Liver (tissue), 9 donors: ENCODE results near the gene KLK10. TPM values are rescaled to one million over a fixed set of nuclear protein-coding genes. Genes with fewer than 3 reads are reported as not detected.

Experiments
- DNase-seq: peaks from one replicate; pipeline ENCODE4 v3.0.0-alpha.2; 2017; ENCODE audit warnings: low spot score
- H3K27ac ChIP-seq, 2 donors: one replicate each; pipeline ENCODE4 v1.7.0; 2013; ENCODE audit warnings: inconsistent platforms in 2 of 2, low read length in 2 of 2, control low read depth in 1 of 2, low read depth in 1 of 2, mild to moderate bottlenecking in 1 of 2
- H3K27me3 ChIP-seq, 4 donors: one replicate each; pipeline versions ENCODE4 v1.6.1 to v1.7.0; 2013; ENCODE audit warnings: low read length in 3 of 4, inconsistent platforms in 1 of 4, mild to moderate bottlenecking in 1 of 4, moderate library complexity in 1 of 4; ENCODE audit not compliant: control insufficient read depth in 4 of 4, insufficient read depth in 4 of 4
- H3K36me3 ChIP-seq, 4 donors: one replicate each; pipeline versions ENCODE4 v1.6.1 to v1.7.0; 2013; ENCODE audit warnings: low read length in 3 of 4, mild to moderate bottlenecking in 3 of 4, low read depth in 1 of 4, moderate library complexity in 1 of 4; ENCODE audit not compliant: control insufficient read depth in 4 of 4, insufficient read depth in 3 of 4
- H3K4me1 ChIP-seq, 4 donors: one replicate each; pipeline versions ENCODE4 v1.6.1 to v1.7.0; 2013; ENCODE audit warnings: low read length in 3 of 4, mild to moderate bottlenecking in 3 of 4, moderate library complexity in 1 of 4; ENCODE audit not compliant: control insufficient read depth in 4 of 4, insufficient read depth in 4 of 4
- H3K4me3 ChIP-seq, 3 donors: one replicate each; pipeline versions ENCODE4 v1.6.1 to v1.7.0; 2013; ENCODE audit warnings: low read length in 3 of 3, control low read depth in 1 of 3, low read depth in 1 of 3, mild to moderate bottlenecking in 1 of 3
- H3K9ac ChIP-seq, 2 donors: one replicate each; pipeline ENCODE4 v1.7.0; 2013; ENCODE audit warnings: low read length in 2 of 2, mild to moderate bottlenecking in 2 of 2, moderate library complexity in 2 of 2, control low read depth in 1 of 2, low read depth in 1 of 2
- H3K9me3 ChIP-seq, 4 donors: one replicate each; pipeline versions ENCODE4 v1.6.1 to v1.7.0; 2013; ENCODE audit warnings: low read length in 3 of 4; ENCODE audit not compliant: control insufficient read depth in 4 of 4
- EGR1 ChIP-seq, 2 donors: IDR thresholded peaks; 2 replicates each; pipeline ENCODE4 v1.6.1; 2016 to 2018; ENCODE audit warnings: antibody characterized with exemption in 2 of 2, low read depth in 2 of 2
- FOXA1 ChIP-seq: IDR thresholded peaks from 2 replicates; pipeline ENCODE4 v1.6.1; 2016; ENCODE audit warnings: antibody characterized with exemption
- FOXA2 ChIP-seq: IDR thresholded peaks from 2 replicates; pipeline ENCODE4 v1.6.1; 2016; ENCODE audit warnings: antibody characterized with exemption
- GABPA ChIP-seq, 2 donors: IDR thresholded peaks in 1 of 2; conservative IDR thresholded peaks in 1 of 2; 2 replicates each; pipeline ENCODE4 v1.6.1; 2016; ENCODE audit warnings: antibody characterized with exemption in 2 of 2, mild to moderate bottlenecking in 1 of 2, moderate library complexity in 1 of 2
- HNF4A ChIP-seq, 2 donors: conservative IDR thresholded peaks; 2 replicates each; pipeline ENCODE4 v1.6.1; 2016; ENCODE audit warnings: antibody characterized with exemption in 2 of 2, mild to moderate bottlenecking in 2 of 2
- HNF4G ChIP-seq: IDR thresholded peaks from 2 replicates; pipeline ENCODE4 v1.6.1; 2016; ENCODE audit warnings: antibody characterized with exemption
- JUND ChIP-seq, 2 donors: IDR thresholded peaks; 2 replicates each; pipeline ENCODE4 v1.6.1; 2016; ENCODE audit warnings: antibody characterized with exemption in 2 of 2
- NR2F2 ChIP-seq: IDR thresholded peaks from 2 replicates; pipeline ENCODE4 v1.6.1; 2016; ENCODE audit warnings: antibody characterized with exemption
- RAD21 ChIP-seq, 2 donors: IDR thresholded peaks; 2 replicates each; pipeline ENCODE4 v1.6.1; 2016; ENCODE audit warnings: antibody characterized with exemption in 2 of 2, mild to moderate bottlenecking in 2 of 2
- RXRA ChIP-seq, 2 donors: IDR thresholded peaks; 2 replicates each; pipeline ENCODE4 v1.6.1; 2017 to 2018; ENCODE audit warnings: antibody characterized with exemption in 2 of 2, mild to moderate bottlenecking in 1 of 2
- SP1 ChIP-seq: IDR thresholded peaks from 2 replicates; pipeline ENCODE4 v1.6.1; 2018; ENCODE audit warnings: antibody characterized with exemption, mild to moderate bottlenecking
- TAF1 ChIP-seq: conservative IDR thresholded peaks from 2 replicates; pipeline ENCODE4 v1.6.1; 2016; ENCODE audit warnings: antibody characterized with exemption, mild to moderate bottlenecking
- YY1 ChIP-seq: IDR thresholded peaks from 2 replicates; pipeline ENCODE4 v1.6.1; 2016; ENCODE audit warnings: antibody characterized with exemption, mild to moderate bottlenecking
- WGBS: extraction: QIAGEN DNeasy Blood & Tissue Kit; methylation state at CpG from one replicate; pipeline ENCODE4 v1.1.7; 2013; 5-methylcytosine and 5-hydroxymethylcytosine counted together
- polyA plus RNA-seq, 2 donors: library from polyadenylated mRNA; stranded (reverse) in 1 of 2; unstranded in 1 of 2; fragments of 200-250 nt in 1 of 2; fragments of >200 nt in 1 of 2; fragmentation: Nextera tagmentation in 1 of 2; extraction: Ambion mirVana in 1 of 2; gene quantifications; one replicate each; pipeline versions ENCODE4 v1.2.1 to v1.2.3, GENCODE V29; 2013 to 2015
- total RNA-seq, 2 donors: library from RNA; depleted of rRNA; stranded (reverse); fragments of >200 nt; gene quantifications; one replicate each; pipeline ENCODE4 v1.2.3, GENCODE V29; 2014
- TF ChIP-seq, protein P1 (sequence below): IDR thresholded peaks from 2 replicates; pipeline ENCODE4 v1.6.1; 2016; ENCODE audit warnings: antibody characterized with exemption
- TF ChIP-seq, protein P2 (sequence below): IDR thresholded peaks from 2 replicates; pipeline ENCODE4 v1.6.1; 2016; ENCODE audit warnings: antibody characterized with exemption
- TF ChIP-seq, protein P3 (sequence below): IDR thresholded peaks from 2 replicates; pipeline ENCODE4 v1.6.1; 2016; ENCODE audit warnings: antibody characterized with exemption
- TF ChIP-seq, protein P4 (sequence below): IDR thresholded peaks from 2 replicates; pipeline ENCODE4 v1.6.1; 2016; ENCODE audit warnings: antibody characterized with exemption, mild to moderate bottlenecking
- TF ChIP-seq, protein P5 (sequence below): fragments of 150-350 bp; IDR thresholded peaks from 2 replicates; pipeline ENCODE4 v1.5.1; 2017; ENCODE audit warnings: improper control_type of control experiment, low read depth, low read length; ENCODE audit not compliant: missing input control
- donor health status: healthy.
- donor health status: healthy.
- donor health status: healthy.
- donor health status: healthy.
- donor health status: healthy.

KLK10 gene
- total and polyA plus RNA-seq, 4 donors: 0.06 TPM; not detected in 3

DNA sequence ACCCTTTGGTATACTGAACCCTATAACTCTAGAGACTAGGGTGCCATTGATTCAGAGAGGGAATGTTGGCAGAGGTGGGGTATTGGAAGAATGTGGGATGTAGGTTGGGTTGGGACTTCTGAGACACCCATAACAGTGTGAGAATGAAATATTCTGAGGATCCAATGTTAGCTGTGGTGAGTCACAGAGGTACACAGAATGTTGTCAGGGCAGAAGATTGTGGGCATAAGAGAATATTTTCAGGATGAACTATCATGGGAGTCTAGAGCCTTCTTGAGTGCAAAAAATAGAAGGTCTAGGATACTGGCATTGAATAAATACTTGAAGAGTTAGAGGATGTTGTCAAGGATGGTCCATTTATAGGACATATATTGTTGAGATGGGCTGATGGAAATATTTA lies 36.4 kb upstream of the KLK10 start:
- no peak for TF ChIP-seq FOXA2
- no peak for TF ChIP-seq RXRA (IDR thresholded peaks at IDR 0.05)
- no peak for TF ChIP-seq TAF1
- H3K9ac ChIP-seq: no peak overlapping the region
- no peak overlapping the region for H3K27ac ChIP-seq
- DNase-seq: no peak
- H3K4me1 ChIP-seq: no peaks in the 10 kb centered on the region
- H3K27me3 ChIP-seq: peaks cover 0 to 9% (median 3%) of the 10 kb centered on the region in 4 donors
- H3K9me3 ChIP-seq: no peaks in the 10 kb centered on the region
- no peak overlapping the region for H3K4me3 ChIP-seq
- H3K36me3 ChIP-seq: no peaks in the 10 kb centered on the region

DNA sequence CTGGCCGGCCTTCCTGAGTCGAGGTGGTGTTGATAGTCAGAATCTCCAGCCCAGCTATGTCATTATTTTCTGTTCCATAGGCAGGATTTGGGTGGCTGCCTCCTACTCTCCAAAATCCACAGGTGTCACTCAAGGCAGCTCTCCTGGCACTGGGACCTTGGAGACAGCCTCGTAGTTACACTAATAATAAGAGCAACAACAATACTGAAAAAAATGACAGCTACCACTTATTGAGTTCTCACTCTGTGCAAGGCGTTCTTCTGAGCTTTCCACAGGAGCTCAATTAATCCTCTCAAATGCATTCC lies 27.5 kb upstream of the KLK10 start:
- Histone ChIP-seq H3K36me3 (no peaks in the 10 kb centered on the region), H3K27me3 (no peaks in the 10 kb centered on the region), H3K9ac (no peak overlapping the region), H3K9me3 (peaks cover 0 to 8% (median 2%) of the 10 kb centered on the region in 4 donors), H3K27ac (no peak overlapping the region), H3K4me3 (no peak overlapping the region), H3K4me1 (no peaks in the 10 kb centered on the region)
- WGBS: 13% methylated on average over 4 of the region's 4 CpGs
- no peak for TF ChIP-seq TAF1
- TF ChIP-seq HNF4A (conservative IDR thresholded peaks at IDR 0.05): no peak
- TF ChIP-seq, protein P1, sequence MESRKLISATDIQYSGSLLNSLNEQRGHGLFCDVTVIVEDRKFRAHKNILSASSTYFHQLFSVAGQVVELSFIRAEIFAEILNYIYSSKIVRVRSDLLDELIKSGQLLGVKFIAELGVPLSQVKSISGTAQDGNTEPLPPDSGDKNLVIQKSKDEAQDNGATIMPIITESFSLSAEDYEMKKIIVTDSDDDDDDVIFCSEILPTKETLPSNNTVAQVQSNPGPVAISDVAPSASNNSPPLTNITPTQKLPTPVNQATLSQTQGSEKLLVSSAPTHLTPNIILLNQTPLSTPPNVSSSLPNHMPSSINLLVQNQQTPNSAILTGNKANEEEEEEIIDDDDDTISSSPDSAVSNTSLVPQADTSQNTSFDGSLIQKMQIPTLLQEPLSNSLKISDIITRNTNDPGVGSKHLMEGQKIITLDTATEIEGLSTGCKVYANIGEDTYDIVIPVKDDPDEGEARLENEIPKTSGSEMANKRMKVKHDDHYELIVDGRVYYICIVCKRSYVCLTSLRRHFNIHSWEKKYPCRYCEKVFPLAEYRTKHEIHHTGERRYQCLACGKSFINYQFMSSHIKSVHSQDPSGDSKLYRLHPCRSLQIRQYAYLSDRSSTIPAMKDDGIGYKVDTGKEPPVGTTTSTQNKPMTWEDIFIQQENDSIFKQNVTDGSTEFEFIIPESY: no peak
- TF ChIP-seq FOXA2: no peak
- TF ChIP-seq, protein P2, sequence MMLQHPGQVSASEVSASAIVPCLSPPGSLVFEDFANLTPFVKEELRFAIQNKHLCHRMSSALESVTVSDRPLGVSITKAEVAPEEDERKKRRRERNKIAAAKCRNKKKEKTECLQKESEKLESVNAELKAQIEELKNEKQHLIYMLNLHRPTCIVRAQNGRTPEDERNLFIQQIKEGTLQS: no peak
- TF ChIP-seq GABPA (IDR thresholded peaks at IDR 0.05 in 1 of 2, conservative IDR thresholded peaks at IDR 0.05 in 1 of 2): no peak
- TF ChIP-seq, protein P3, sequence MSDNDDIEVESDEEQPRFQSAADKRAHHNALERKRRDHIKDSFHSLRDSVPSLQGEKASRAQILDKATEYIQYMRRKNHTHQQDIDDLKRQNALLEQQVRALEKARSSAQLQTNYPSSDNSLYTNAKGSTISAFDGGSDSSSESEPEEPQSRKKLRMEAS: no peak
- no peak for DNase-seq

DNA sequence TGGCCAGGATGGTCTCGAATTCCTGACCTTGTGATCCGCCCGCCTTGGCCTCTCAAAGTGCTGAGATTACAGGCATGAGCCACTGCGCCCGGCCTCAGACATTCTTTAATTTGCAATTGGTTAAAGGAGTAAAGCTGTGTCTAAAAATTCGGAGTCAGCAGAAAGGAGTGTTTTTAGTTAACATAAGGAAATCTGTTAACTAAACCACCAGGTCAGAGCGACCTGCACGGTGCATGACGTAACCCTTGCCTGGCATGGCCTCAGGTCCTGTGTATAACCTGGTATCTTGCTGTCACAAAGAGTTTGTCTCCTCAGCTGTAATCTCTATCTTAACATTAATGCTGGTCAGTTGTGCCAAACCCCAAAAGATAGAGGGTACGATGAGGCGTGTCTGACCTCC lies 24.8 kb upstream of the KLK10 start:
- DNase-seq: no peak
- H3K36me3 ChIP-seq: no peaks in the 10 kb centered on the region
- no peak for TF ChIP-seq RAD21 (IDR thresholded peaks at IDR 0.05)
- no peak for TF ChIP-seq SP1
- no peak for TF ChIP-seq FOXA2
- no peak for TF ChIP-seq EGR1 (IDR thresholded peaks at IDR 0.05; ENCODE audit: low read depth in 2 of 2)
- TF ChIP-seq YY1: no peak
- TF ChIP-seq, protein P1: no peak
- TF ChIP-seq GABPA (IDR thresholded peaks at IDR 0.05 in 1 of 2, conservative IDR thresholded peaks at IDR 0.05 in 1 of 2): no peak
- no peak for TF ChIP-seq RXRA (IDR thresholded peaks at IDR 0.05)
- TF ChIP-seq HNF4G: no peak
- no peak for TF ChIP-seq FOXA1
- TF ChIP-seq HNF4A (conservative IDR thresholded peaks at IDR 0.05): no peak
- no peak for TF ChIP-seq TAF1
- TF ChIP-seq, protein P3: no peak
- TF ChIP-seq, protein P4, sequence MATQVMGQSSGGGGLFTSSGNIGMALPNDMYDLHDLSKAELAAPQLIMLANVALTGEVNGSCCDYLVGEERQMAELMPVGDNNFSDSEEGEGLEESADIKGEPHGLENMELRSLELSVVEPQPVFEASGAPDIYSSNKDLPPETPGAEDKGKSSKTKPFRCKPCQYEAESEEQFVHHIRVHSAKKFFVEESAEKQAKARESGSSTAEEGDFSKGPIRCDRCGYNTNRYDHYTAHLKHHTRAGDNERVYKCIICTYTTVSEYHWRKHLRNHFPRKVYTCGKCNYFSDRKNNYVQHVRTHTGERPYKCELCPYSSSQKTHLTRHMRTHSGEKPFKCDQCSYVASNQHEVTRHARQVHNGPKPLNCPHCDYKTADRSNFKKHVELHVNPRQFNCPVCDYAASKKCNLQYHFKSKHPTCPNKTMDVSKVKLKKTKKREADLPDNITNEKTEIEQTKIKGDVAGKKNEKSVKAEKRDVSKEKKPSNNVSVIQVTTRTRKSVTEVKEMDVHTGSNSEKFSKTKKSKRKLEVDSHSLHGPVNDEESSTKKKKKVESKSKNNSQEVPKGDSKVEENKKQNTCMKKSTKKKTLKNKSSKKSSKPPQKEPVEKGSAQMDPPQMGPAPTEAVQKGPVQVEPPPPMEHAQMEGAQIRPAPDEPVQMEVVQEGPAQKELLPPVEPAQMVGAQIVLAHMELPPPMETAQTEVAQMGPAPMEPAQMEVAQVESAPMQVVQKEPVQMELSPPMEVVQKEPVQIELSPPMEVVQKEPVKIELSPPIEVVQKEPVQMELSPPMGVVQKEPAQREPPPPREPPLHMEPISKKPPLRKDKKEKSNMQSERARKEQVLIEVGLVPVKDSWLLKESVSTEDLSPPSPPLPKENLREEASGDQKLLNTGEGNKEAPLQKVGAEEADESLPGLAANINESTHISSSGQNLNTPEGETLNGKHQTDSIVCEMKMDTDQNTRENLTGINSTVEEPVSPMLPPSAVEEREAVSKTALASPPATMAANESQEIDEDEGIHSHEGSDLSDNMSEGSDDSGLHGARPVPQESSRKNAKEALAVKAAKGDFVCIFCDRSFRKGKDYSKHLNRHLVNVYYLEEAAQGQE: no peak
- TF ChIP-seq, protein P5, sequence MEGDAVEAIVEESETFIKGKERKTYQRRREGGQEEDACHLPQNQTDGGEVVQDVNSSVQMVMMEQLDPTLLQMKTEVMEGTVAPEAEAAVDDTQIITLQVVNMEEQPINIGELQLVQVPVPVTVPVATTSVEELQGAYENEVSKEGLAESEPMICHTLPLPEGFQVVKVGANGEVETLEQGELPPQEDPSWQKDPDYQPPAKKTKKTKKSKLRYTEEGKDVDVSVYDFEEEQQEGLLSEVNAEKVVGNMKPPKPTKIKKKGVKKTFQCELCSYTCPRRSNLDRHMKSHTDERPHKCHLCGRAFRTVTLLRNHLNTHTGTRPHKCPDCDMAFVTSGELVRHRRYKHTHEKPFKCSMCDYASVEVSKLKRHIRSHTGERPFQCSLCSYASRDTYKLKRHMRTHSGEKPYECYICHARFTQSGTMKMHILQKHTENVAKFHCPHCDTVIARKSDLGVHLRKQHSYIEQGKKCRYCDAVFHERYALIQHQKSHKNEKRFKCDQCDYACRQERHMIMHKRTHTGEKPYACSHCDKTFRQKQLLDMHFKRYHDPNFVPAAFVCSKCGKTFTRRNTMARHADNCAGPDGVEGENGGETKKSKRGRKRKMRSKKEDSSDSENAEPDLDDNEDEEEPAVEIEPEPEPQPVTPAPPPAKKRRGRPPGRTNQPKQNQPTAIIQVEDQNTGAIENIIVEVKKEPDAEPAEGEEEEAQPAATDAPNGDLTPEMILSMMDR: no peak
- no peak for TF ChIP-seq NR2F2
- TF ChIP-seq JUND (IDR thresholded peaks at IDR 0.05): no peak
- 78% methylated on average over 11 of the region's 11 CpGs for WGBS
- no peak overlapping the region for H3K9ac ChIP-seq
- peaks cover 0 to 4% (median 0%) of the 10 kb centered on the region in 4 donors for H3K9me3 ChIP-seq
- no peaks in the 10 kb centered on the region for H3K4me1 ChIP-seq
- no peak overlapping the region for H3K27ac ChIP-seq
- H3K27me3 ChIP-seq: no peaks in the 10 kb centered on the region
- no peak overlapping the region for H3K4me3 ChIP-seq
